GM03348 (cell line): ENCODE results near the gene ZFP57.

Experiments used
- DNase-seq: peaks from one replicate; pipeline ENCODE4 v3.0.0; 2012; ENCODE audit warnings: low spot score

The ZFP57 gene

GRCh38 chr6:29625337-29625930 is 55.5 kb downstream of the ZFP57 start:
- no peak for DNase-seq

- DNase-seq = no peak
Observed at GRCh38 chr6:29624520-29624961, 56.4 kb downstream of the ZFP57 start.
